IMR-90 (cell line): ENCODE data around the gene TRIM37. TPM values are rescaled to one million over a fixed set of nuclear protein-coding genes. Genes with fewer than 3 reads are reported as not detected.

Source experiments
- ATAC-seq: fragments of 200-7000 bp; cut with Tn5 transposase; 2 replicates; pipeline ENCODE4 v1.9.1; 2020; ENCODE audit warnings: low read depth, mild to moderate bottlenecking, moderate library complexity
- BruUV-seq: library from RNA; stranded (reverse); fragments of 400-500 nt; replicated peaks from 2 replicates; lab custom pipeline; 2021; lab: Mats Ljungman, UMichigan
- CTCF ChIA-PET: fragments of 300-600 bp; formaldehyde crosslinking; extraction: SDS; loops from one replicate; lab custom pipeline; 2021; ENCODE audit warnings: antibody characterized with exemption; lab: Yijun Ruan, JAX
- POLR2A ChIA-PET: fragments of 300-600 bp; sonication (Branson Sonifier 250); formaldehyde crosslinking; loops from one replicate; lab custom pipeline; 2022; ENCODE audit warnings: antibody characterized with exemption; ENCODE audit not compliant: unreplicated experiment; lab: Charles Lee
- DNase-seq: peaks from one replicate; pipeline ENCODE4 v3.0.0; 2013
- H2AFZ ChIP-seq: replicated peaks from 2 replicates; pipeline ENCODE3; 2013; ENCODE audit warnings: low read length, mild to moderate bottlenecking; ENCODE audit not compliant: poor library complexity
- H2AK5ac ChIP-seq: 2 replicates; pipeline ENCODE4 v1.6.1; 2013; ENCODE audit warnings: low read depth, low read length, inconsistent platforms
- H2AK9ac ChIP-seq: replicated peaks from 2 replicates; pipeline ENCODE3; 2013; ENCODE audit warnings: mild to moderate bottlenecking, low read depth, low read length, moderate library complexity; ENCODE audit not compliant: poor library complexity
- H2BK120ac ChIP-seq: 2 replicates; pipeline ENCODE4 v1.6.1; 2013; ENCODE audit warnings: low read depth, low read length, inconsistent platforms
- H2BK15ac ChIP-seq: 3 replicates; pipeline ENCODE4 v1.6.1; 2013; ENCODE audit warnings: low read depth, low read length, inconsistent platforms
- H2BK20ac ChIP-seq: 2 replicates; pipeline ENCODE4 v1.6.1; 2013; ENCODE audit warnings: low read depth, mild to moderate bottlenecking, inconsistent platforms, low read length, moderate library complexity
- H2BK5ac ChIP-seq: 2 replicates; pipeline ENCODE4 v1.6.1; 2013; ENCODE audit warnings: mild to moderate bottlenecking, low read depth, low read length, inconsistent platforms; ENCODE audit not compliant: poor library complexity, severe bottlenecking
- H3K14ac ChIP-seq: replicated peaks from 2 replicates; pipeline ENCODE4 v1.6.1; 2013; ENCODE audit warnings: low read depth, low read length, inconsistent platforms
- H3K18ac ChIP-seq: 2 replicates; pipeline ENCODE4 v1.6.1; 2013; ENCODE audit warnings: low read depth, low read length, control low read depth
- H3K23ac ChIP-seq: 2 replicates; pipeline ENCODE4 v1.6.1; 2013; ENCODE audit warnings: low read depth, low read length, inconsistent platforms
- H3K27ac ChIP-seq: 2 replicates; pipeline ENCODE4 v1.5.1; 2013; ENCODE audit warnings: mild to moderate bottlenecking, control low read depth, low read length; ENCODE audit not compliant: insufficient read depth
- H3K27me3 ChIP-seq: 2 replicates; pipeline ENCODE4 v1.6.1; 2013; ENCODE audit warnings: low read length; ENCODE audit not compliant: control insufficient read depth, insufficient read depth
- H3K36me3 ChIP-seq: 2 replicates; pipeline ENCODE4 v1.6.1; 2013; ENCODE audit warnings: low read length, mixed read lengths; ENCODE audit not compliant: control insufficient read depth, insufficient read depth
- H3K4ac ChIP-seq: 2 replicates; pipeline ENCODE4 v1.6.1; 2013; ENCODE audit warnings: low read depth, low read length, inconsistent platforms
- H3K4me1 ChIP-seq: 2 replicates; pipeline ENCODE4 v1.6.1; 2013; ENCODE audit warnings: low read length, mixed read lengths; ENCODE audit not compliant: control insufficient read depth, insufficient read depth
- H3K4me2 ChIP-seq: 2 replicates; pipeline ENCODE4 v1.6.1; 2013; ENCODE audit warnings: low read depth, mild to moderate bottlenecking, control low read depth, low read length, moderate library complexity
- H3K4me3 ChIP-seq: 2 replicates; pipeline ENCODE4 v1.5.1; 2013; ENCODE audit warnings: low read depth, mild to moderate bottlenecking, control low read depth, low read length, moderate library complexity; ENCODE audit not compliant: insufficient read depth
- H3K56ac ChIP-seq: 2 replicates; pipeline ENCODE4 v1.6.1; 2013; ENCODE audit warnings: low read length, inconsistent platforms; ENCODE audit not compliant: insufficient read depth; ENCODE audit errors: extremely low read depth
- H3K79me1 ChIP-seq, 2 experiments: 2 replicates each; pipeline ENCODE4 v1.6.1; 2013; ENCODE audit warnings: low read length in 2 of 2, inconsistent platforms in 1 of 2, low read depth in 1 of 2
- H3K9ac ChIP-seq: 2 replicates; pipeline ENCODE4 v1.6.1; 2013; ENCODE audit warnings: low read depth, low read length, control low read depth
- H3K9me1 ChIP-seq: 2 replicates; pipeline ENCODE4 v1.6.1; 2013; ENCODE audit warnings: low read length, inconsistent platforms; ENCODE audit not compliant: insufficient read depth
- H3K9me3 ChIP-seq: 2 replicates; pipeline ENCODE4 v1.6.1; 2013; ENCODE audit warnings: low read length; ENCODE audit not compliant: control insufficient read depth, insufficient read depth
- H4K20me1 ChIP-seq: 2 replicates; pipeline ENCODE4 v1.6.1; 2013; ENCODE audit warnings: low read length, inconsistent platforms; ENCODE audit not compliant: insufficient read depth
- H4K5ac ChIP-seq: 2 replicates; pipeline ENCODE4 v1.6.1; 2013; ENCODE audit warnings: mild to moderate bottlenecking, low read depth, low read length, control low read depth
- H4K8ac ChIP-seq, 2 experiments: 2 replicates each; pipeline ENCODE4 v1.6.1; 2013; ENCODE audit warnings: low read depth in 2 of 2, low read length in 2 of 2, control low read depth in 1 of 2, inconsistent platforms in 1 of 2
- H4K91ac ChIP-seq: 2 replicates; pipeline ENCODE4 v1.6.1; 2013; ENCODE audit warnings: low read depth, low read length, inconsistent platforms; ENCODE audit not compliant: insufficient read depth
- BHLHE40 ChIP-seq: fragments of 150-350 bp; IDR thresholded peaks from 2 replicates; pipeline ENCODE4 v1.6.1; 2016; ENCODE audit warnings: mild to moderate bottlenecking, low read depth, low read length
- CEBPB ChIP-seq: IDR thresholded peaks from 2 replicates; pipeline ENCODE4 v1.6.1; 2012; ENCODE audit warnings: low read depth, low read length, improper control_type of control experiment
- CHD1 ChIP-seq: IDR thresholded peaks from 2 replicates; pipeline ENCODE4 v1.6.1; 2012; ENCODE audit warnings: low read depth, low read length, improper control_type of control experiment
- FOS ChIP-seq: fragments of 150-350 bp; IDR thresholded peaks from 2 replicates; pipeline ENCODE4 v1.6.1; 2016; ENCODE audit warnings: low read depth, low read length
- MAFK ChIP-seq: IDR thresholded peaks from 2 replicates; pipeline ENCODE4 v1.6.1; 2012; ENCODE audit warnings: low read depth, low read length, improper control_type of control experiment
- MAZ ChIP-seq: IDR thresholded peaks from 2 replicates; pipeline ENCODE4 v1.6.1; 2012; ENCODE audit warnings: low read depth, mild to moderate bottlenecking, low read length, improper control_type of control experiment, moderate library complexity, borderline replicate concordance
- MXI1 ChIP-seq: IDR thresholded peaks from 2 replicates; pipeline ENCODE4 v1.6.1; 2012; ENCODE audit warnings: low read depth, mild to moderate bottlenecking, low read length, moderate library complexity, borderline replicate concordance
- NFE2L2 ChIP-seq: fragments of 150-350 bp; IDR thresholded peaks from 2 replicates; pipeline ENCODE4 v1.6.1; 2016; ENCODE audit warnings: low read depth, mild to moderate bottlenecking, low read length
- POLR2A ChIP-seq: IDR thresholded peaks from 2 replicates; pipeline ENCODE4 v1.6.1; 2012; ENCODE audit warnings: mild to moderate bottlenecking, low read depth, low read length
- RAD21 ChIP-seq: IDR thresholded peaks from 2 replicates; pipeline ENCODE4 v1.6.1; 2012; ENCODE audit warnings: low read length, improper control_type of control experiment
- RCOR1 ChIP-seq: IDR thresholded peaks from 2 replicates; pipeline ENCODE4 v1.6.1; 2012; ENCODE audit warnings: mild to moderate bottlenecking, low read length, improper control_type of control experiment; ENCODE audit not compliant: insufficient replicate concordance
- RFX5 ChIP-seq: IDR thresholded peaks from 2 replicates; pipeline ENCODE4 v1.8.0; 2012; ENCODE audit warnings: low read depth, mild to moderate bottlenecking, low read length, moderate library complexity
- SMC3 ChIP-seq: fragments of 150-350 bp; IDR thresholded peaks from 2 replicates; pipeline ENCODE4 v1.6.1; 2016; ENCODE audit warnings: low read depth, mild to moderate bottlenecking, antibody characterized with exemption, low read length, moderate library complexity
- dilution Hi-C: fragments of 300-500 bp; cut with HindIII; formaldehyde crosslinking; loops from one replicate; pipeline ENCODE4 v1.14.3; 2018; ENCODE audit warnings: low sequenced_read_pairs; ENCODE audit not compliant: unreplicated experiment
- in situ Hi-C: fragments of 300-500 bp; cut with MboI; formaldehyde crosslinking; loops from 3 replicates; pipeline ENCODE4 v1.14.3; 2019; ENCODE audit warnings: low sequenced_read_pairs, inconsistent platforms, mixed read lengths
- intact Hi-C: fragments of 100-400 bp; cut with micrococcal nuclease; formaldehyde crosslinking; loops from 2 replicates; pipeline ENCODE4 v1.10.0; 2022
- polyA plus RNA-seq, 3 experiments: library from polyadenylated mRNA; depleted of rRNA; stranded (reverse); fragments of >200 nt; gene quantifications; 2 replicates each; pipeline ENCODE4 v1.2.3, GENCODE V29; 2012; ENCODE audit warnings: low replicate concordance in 1 of 3
- total RNA-seq: library from RNA; depleted of rRNA; stranded (reverse); fragments of >200 nt; gene quantifications from 2 replicates; pipeline ENCODE4 v1.2.3, GENCODE V29; 2012
- TF ChIP-seq, protein P1 (sequence below): fragments of 150-350 bp; IDR thresholded peaks from 2 replicates; pipeline ENCODE4 v1.6.1; 2016; ENCODE audit warnings: low read depth, mild to moderate bottlenecking, low read length, moderate library complexity, borderline replicate concordance
- TF ChIP-seq, protein P2 (sequence below): fragments of 150-350 bp; IDR thresholded peaks from 2 replicates; pipeline ENCODE4 v1.6.1; 2017; ENCODE audit warnings: mild to moderate bottlenecking, antibody characterized with exemption, low read length, low read depth
- TF ChIP-seq, protein P3 (sequence below): conservative IDR thresholded peaks from 2 replicates; pipeline ENCODE4 v1.5.1; 2012; ENCODE audit warnings: mild to moderate bottlenecking, low read depth, low read length, improper control_type of control experiment

TRIM37 gene
- total and polyA plus RNA-seq, 2 of the 4 experiments (the other 2 are of a cell fraction): 12.1 to 24.9 TPM

DNA sequence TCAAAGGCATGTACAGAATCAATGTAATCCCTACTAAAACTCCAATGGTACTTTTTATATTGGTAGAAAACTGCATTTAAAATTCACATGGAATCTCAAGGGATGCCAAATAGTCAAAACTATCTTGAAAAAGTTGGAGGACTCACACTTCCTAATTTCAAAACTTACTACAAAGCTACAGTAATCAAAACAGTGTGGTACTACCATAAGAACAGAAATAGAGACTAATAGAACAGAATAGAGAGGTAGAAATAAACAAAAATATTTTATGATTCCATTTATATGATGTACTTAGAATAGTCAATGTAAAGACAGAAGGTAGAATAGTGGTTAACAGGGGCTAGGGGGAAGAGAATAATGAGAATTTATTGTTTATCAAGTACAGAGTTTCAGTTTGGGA is 8.8 kb downstream of the TRIM37 start:
- H3K4ac ChIP-seq: no peak overlapping the region
- no peak overlapping the region for H3K9ac ChIP-seq
- ChIA-PET CTCF (interaction anchor here (0.6 kb wide), 1 partner anchor 21 kb away, joined by 6 read pairs; no protein-coding TSS in a partner anchor), POLR2A (no interaction called here)
- no peak overlapping the region for H4K8ac ChIP-seq
- H3K4me3 ChIP-seq: no peak overlapping the region
- H3K14ac ChIP-seq: no peak overlapping the region
- no peak overlapping the region for H2BK20ac ChIP-seq
- peaks cover 5% of the 10 kb centered on the region for H4K20me1 ChIP-seq
- dilution Hi-C loops (no loop called here), in situ Hi-C loops (no loop called here), intact Hi-C loops (no loop called here)
- no peak overlapping the region for H2BK5ac ChIP-seq
- H3K27me3 ChIP-seq: no peaks in the 10 kb centered on the region
- H3K27ac ChIP-seq: no peak overlapping the region
- no peak overlapping the region for H3K56ac ChIP-seq
- H3K4me2 ChIP-seq: no peak overlapping the region
- H4K5ac ChIP-seq: no peak overlapping the region
- no peak overlapping the region for H2BK120ac ChIP-seq
- DNase-seq (no peak), ATAC-seq (no peak)
- H3K36me3 ChIP-seq: peaks cover 4% of the 10 kb centered on the region; the same call in 1 of the 2 replicates
- no peak overlapping the region for H2BK15ac ChIP-seq
- peaks cover 7% of the 10 kb centered on the region for H3K9me1 ChIP-seq
- no peak overlapping the region for H2AK5ac ChIP-seq
- H3K18ac ChIP-seq: no peak overlapping the region
- no peak overlapping the region for H2AFZ ChIP-seq
- H4K91ac ChIP-seq: no peak overlapping the region
- H2AK9ac ChIP-seq: no peak overlapping the region
- H3K79me1 ChIP-seq: peaks cover 18 to 50% of the 10 kb centered on the region in 2 experiments; a peak in 3 of 4 replicates
- no TSS peak for BruUV-seq
- no peaks in the 10 kb centered on the region for H3K9me3 ChIP-seq
- H3K23ac ChIP-seq: no peak overlapping the region
- TF ChIP-seq MAZ (no peak), RAD21 (no peak), MAFK (no peak), MXI1 (no peak), NFE2L2 (no peak), RCOR1 (no peak), POLR2A (no peak), CHD1 (no peak), BHLHE40 (no peak), RFX5 (no peak), SMC3 (no peak), CEBPB (no peak), FOS (no peak)
- TF ChIP-seq, protein P1, sequence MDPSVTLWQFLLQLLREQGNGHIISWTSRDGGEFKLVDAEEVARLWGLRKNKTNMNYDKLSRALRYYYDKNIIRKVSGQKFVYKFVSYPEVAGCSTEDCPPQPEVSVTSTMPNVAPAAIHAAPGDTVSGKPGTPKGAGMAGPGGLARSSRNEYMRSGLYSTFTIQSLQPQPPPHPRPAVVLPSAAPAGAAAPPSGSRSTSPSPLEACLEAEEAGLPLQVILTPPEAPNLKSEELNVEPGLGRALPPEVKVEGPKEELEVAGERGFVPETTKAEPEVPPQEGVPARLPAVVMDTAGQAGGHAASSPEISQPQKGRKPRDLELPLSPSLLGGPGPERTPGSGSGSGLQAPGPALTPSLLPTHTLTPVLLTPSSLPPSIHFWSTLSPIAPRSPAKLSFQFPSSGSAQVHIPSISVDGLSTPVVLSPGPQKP: no peak
- TF ChIP-seq, protein P2, sequence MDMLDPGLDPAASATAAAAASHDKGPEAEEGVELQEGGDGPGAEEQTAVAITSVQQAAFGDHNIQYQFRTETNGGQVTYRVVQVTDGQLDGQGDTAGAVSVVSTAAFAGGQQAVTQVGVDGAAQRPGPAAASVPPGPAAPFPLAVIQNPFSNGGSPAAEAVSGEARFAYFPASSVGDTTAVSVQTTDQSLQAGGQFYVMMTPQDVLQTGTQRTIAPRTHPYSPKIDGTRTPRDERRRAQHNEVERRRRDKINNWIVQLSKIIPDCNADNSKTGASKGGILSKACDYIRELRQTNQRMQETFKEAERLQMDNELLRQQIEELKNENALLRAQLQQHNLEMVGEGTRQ: no peak
- TF ChIP-seq, protein P3, sequence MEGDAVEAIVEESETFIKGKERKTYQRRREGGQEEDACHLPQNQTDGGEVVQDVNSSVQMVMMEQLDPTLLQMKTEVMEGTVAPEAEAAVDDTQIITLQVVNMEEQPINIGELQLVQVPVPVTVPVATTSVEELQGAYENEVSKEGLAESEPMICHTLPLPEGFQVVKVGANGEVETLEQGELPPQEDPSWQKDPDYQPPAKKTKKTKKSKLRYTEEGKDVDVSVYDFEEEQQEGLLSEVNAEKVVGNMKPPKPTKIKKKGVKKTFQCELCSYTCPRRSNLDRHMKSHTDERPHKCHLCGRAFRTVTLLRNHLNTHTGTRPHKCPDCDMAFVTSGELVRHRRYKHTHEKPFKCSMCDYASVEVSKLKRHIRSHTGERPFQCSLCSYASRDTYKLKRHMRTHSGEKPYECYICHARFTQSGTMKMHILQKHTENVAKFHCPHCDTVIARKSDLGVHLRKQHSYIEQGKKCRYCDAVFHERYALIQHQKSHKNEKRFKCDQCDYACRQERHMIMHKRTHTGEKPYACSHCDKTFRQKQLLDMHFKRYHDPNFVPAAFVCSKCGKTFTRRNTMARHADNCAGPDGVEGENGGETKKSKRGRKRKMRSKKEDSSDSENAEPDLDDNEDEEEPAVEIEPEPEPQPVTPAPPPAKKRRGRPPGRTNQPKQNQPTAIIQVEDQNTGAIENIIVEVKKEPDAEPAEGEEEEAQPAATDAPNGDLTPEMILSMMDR: no peak
- H3K4me1 ChIP-seq: peaks cover 8% of the 10 kb centered on the region
